CD1c-positive myeloid dendritic cell (primary cell): ENCODE data around the gene TPR.

ENCODE experiments used
- DNase-seq: peaks from one replicate; pipeline ENCODE4 v3.0.0-alpha.2; 2016; ENCODE audit errors: extremely low spot score

The TPR gene

DNA sequence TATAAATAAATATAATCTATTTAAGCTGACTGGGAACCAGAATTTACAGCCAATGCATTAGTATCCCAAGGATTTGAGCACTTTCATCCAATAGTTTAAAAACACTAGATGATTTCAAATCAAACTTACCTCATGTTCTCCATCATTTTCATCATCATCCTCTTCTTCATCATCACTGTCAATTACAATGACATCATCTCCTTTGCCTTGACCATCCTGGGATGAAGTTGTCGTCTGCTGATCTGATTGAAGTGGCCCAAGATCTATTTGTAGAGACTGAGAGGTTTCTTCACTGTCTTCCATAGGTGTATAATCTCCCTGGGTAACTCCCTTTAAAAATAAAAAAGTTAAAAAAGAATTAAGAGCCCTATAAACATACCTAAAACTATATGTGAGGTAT, 47.7 kb downstream of the TPR start:
- DNase-seq: no peak

DNA sequence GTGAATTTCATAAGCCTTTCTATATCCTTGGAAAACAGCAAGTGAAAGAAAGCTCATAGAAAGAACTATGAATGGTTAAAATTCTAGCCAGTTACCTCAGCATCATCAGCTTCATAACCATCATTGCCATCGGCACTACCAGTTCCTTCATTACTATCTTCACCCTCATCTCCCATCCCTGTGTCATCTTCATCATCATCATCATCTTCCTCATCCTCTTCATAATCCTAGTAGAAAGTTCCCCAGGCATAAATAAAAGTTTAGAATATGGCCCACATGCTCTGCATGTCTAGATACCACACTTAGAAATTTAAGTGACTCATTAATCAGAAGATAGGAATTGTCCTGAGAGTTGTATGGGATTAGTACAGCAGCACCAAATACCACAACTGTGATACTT, 49.0 kb downstream of the TPR start:
- no peak for DNase-seq

DNA sequence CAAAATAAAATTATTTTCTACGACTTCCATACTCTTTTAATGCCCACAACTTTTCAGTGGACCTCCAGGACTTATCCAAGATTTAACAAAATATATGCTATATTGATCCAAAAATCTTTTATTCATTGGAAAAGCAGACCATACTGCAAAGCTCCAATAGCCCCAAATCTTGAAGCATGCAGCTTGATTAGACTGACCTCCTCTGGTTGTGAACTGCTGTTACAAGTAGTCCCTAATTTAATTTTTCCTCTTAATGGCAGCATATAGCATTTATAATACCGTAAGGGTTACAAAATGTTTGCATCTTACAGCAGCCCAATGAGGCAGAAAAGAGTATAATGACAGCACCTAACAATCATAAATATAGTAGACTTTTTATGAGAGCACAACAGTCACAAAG, 49.8 kb downstream of the TPR start:
- DNase-seq: no peak

DNA sequence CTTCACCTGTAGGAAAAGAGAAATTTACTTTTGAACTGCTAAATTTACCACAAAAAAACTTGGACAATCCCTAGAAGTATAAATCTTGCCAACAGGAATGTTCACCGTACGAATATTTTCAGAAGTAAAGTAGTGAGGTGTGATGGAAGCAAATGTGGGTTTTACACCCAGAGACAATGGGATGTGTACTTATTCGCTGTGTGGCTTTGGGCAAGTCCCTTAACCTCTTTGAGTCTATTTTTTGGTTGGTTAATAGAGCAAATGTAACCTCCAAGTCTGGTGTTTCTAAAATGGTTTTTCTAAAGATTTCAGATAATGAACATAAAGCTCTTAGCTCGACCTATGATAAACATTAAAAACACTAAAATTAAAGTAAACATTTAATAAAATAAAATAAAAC, 51.2 kb downstream of the TPR start:
- no peak for DNase-seq

DNA sequence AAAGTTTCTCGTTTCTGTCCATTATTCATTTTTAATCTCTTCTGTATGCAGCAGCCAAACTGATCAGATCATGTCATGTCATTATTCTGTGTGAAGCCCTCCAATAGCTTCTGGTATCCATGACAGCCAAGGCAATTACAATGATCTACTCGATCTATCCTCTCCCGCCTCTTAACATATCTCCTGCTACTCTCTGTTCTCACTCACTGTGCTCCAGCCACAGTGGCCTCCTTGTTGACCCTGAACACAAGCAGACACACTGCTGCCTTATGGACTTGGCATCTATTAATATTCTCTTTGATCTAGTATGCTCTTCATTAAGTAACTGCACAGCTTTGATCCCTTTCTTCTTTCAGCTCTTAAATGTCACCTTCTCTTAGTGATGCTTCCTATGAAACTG, 59.5 kb downstream of the TPR start:
- DNase-seq: no peak

DNA sequence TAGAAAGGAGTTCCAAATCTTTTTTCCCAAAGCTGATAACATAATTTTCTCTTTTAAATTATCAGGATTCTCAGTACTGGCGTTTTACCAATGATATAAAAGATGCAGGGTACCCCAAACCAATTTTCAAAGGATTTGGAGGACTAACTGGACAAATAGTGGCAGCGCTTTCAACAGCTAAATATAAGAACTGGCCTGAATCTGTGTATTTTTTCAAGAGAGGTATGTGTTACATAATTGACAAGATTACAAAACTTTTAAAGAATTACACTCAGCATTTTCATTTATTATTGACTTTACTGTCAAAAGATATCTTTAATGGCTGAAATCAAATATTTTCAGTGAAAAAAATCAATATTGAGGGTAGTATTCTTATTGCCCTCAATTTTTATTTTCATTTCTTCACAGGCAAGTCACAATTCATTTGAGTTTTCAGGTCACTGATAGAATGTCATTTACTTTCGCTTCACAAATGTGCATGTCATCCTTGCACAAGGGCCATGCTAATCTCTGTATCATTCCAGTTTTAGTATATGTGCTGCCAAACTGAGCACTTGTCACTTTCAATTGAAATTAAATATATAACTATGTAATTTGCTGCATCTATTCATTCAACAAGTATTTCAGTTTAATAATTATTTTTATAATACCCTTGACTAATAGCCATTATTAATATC, 63.5 kb downstream of the TPR start:
- no peak for DNase-seq

DNA sequence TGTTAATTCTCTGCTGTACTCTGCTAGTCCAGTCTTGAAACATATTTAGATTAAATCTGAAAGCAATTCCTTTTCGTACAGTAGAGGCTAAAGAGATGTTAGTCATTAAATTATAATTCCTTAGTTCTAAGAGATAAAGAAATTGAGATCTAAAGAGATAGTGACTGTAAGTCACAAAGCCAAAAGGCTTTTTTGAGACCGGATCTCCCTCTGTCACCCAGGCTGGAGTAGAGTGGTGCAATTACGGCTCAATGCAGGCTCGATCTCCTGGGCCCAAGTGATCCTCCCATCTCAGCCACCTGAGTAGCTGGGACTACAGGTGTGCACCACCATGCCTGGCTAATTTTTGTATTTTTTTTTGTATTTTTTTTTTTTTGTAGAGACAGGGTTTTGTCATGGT, 64.7 kb downstream of the TPR start:
- no peak for DNase-seq

DNA sequence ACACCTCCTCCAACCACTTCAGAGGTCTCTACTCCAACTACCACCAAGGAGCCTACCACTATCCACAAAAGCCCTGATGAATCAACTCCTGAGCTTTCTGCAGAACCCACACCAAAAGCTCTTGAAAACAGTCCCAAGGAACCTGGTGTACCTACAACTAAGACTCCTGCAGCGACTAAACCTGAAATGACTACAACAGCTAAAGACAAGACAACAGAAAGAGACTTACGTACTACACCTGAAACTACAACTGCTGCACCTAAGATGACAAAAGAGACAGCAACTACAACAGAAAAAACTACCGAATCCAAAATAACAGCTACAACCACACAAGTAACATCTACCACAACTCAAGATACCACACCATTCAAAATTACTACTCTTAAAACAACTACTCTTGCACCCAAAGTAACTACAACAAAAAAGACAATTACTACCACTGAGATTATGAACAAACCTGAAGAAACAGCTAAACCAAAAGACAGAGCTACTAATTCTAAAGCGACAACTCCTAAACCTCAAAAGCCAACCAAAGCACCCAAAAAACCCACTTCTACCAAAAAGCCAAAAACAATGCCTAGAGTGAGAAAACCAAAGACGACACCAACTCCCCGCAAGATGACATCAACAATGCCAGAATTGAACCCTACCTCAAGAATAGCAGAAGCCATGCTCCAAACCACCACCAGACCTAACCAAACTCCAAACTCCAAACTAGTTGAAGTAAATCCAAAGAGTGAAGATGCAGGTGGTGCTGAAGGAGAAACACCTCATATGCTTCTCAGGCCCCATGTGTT, 66.6 kb downstream of the TPR start:
- DNase-seq: no peak

DNA sequence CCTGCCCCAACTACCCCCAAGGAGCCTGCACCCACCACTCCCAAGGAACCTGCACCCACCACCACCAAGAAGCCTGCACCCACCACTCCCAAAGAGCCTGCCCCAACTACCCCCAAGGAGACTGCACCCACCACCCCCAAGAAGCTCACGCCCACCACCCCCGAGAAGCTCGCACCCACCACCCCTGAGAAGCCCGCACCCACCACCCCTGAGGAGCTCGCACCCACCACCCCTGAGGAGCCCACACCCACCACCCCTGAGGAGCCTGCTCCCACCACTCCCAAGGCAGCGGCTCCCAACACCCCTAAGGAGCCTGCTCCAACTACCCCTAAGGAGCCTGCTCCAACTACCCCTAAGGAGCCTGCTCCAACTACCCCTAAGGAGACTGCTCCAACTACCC, 67.6 kb downstream of the TPR start:
- no peak for DNase-seq

DNA sequence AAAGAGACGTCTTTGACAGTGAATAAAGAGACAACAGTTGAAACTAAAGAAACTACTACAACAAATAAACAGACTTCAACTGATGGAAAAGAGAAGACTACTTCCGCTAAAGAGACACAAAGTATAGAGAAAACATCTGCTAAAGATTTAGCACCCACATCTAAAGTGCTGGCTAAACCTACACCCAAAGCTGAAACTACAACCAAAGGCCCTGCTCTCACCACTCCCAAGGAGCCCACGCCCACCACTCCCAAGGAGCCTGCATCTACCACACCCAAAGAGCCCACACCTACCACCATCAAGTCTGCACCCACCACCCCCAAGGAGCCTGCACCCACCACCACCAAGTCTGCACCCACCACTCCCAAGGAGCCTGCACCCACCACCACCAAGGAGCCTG, 68.5 kb downstream of the TPR start:
- no peak for DNase-seq

DNA sequence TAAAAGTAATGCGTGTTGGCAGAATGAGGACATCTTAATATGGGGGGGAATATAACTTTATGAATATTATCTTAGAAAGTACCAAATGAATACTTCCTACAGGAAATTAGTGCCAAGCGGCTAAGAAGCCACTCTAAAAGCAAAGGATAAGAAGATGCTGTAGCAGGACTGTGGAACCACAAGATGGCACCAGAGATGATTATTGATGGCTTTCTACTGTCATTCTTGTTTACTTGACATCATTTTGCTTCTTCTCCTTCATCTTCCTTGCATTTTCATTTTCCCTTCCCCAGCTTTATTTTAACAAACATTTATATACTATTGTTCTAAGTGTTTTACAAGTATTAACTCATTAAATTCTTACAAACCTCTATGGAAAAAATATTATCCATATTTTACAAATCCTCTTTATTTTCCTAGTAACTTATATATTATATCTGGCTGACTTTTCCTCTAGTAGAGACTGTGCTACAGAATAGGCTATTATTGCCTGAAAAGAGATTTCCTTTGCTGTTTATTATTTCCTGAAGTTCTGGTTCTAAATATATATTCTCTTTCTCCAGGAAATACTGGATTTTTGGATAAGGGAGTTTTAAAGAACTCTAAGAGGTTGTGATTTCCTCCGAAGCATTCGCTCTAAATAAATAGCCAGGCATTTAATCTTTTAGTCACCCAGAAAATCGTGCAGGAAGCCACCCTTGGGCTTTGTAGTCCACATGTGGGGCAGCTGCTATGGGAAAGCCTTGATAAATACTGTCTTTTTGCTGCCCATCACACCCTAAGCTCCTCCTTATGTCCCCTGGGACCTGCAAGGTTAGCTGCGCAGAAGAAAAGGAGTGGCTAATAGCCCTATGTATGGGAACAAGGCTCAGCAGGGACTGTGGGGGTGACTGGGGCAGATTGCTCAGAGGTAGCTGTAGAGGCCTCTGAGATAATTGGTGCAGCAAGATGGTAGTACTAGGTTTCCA, 69.8 kb downstream of the TPR start:
- peak; percentile 16 for DNase-seq

DNA sequence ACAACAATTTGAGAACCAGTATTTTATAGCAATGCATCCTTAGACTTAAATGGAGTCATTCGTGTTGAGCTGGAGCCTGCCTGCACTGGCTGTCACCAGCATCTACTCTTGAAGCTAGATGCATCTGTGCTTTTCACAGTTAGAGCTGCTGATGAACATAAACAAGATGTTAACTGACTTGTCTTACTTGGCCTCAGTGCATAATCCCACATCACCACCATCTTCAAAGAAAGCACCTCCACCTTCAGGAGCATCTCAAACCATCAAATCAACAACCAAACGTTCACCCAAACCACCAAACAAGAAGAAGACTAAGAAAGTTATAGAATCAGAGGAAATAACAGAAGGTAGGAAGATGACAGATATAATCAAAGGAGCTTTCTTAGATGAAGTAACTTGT, 71.1 kb downstream of the TPR start:
- no peak for DNase-seq

DNA sequence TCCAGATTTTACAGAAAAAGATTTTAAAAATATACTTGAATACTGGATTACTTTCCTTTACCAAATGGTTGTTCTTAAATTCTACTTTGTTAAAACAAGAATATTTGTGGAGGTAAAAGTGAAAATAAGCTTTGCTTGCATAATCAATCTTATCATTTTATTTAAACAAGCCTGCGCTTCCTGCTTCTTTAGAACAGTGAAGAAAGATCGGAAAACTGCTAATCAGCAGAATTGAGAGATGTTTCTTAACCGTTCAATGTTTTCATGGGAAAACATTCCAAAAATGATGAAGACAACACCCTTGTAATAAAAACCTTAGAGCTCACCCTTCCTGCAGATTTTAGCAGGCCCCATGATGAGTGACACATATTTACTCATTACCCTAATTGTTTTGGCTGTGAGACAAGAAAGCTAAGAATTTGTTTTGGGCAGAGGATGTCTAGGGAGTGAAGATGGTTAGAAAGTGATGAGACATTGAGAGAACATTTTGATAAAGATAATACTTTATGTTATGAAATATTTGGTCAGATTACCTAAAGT, 72.6 kb downstream of the TPR start:
- DNase-seq: no peak

DNA sequence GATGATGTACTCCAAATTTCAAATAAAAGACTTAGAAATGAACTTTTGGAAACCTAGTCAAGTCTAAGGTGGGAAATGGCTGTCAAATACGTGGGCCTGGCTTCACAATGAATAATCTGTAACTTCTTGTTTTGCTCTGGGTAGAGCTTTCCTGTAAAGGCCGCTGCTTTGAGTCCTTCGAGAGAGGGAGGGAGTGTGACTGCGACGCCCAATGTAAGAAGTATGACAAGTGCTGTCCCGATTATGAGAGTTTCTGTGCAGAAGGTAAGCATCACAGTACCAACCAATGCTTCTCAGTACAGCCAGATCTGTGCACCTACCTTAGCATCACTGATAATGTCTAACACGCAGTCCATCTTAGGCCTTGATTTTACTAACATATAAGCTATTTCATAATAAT, 73.6 kb downstream of the TPR start:
- no peak for DNase-seq

DNA sequence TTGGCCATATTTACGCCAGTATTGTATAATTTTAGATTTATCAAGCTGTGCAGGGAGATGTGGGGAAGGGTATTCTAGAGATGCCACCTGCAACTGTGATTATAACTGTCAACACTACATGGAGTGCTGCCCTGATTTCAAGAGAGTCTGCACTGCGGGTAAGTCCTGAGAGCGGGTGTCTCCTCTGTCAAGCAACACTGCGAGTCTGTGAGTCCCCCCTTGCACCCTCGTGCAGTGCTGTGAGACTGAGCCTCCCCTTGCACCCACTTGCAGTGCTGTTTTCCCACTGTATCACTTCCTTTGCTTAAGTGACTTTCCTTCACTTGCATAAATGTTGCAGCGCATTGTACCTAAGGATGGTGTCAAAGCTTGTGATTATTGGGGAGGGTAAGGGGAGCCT, 75.0 kb downstream of the TPR start:
- no peak for DNase-seq

DNA sequence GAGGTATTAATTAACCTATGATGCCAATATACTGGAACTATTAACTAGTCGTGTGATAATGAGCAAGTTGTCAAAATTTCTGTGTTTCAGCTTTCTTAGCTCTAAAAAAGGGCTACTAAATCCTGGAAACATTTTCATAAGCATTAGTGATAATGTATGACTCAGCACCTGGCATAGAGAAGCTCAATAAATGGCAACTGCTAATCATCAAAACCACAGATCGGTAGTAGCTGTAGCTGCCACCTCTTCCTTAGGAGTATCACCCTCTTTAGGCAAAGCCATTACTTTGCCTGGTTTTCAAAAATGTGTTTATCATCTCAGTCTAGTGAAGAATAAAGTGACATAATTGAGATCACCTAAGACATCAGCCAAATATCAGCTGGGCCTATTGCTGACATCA, 75.5 kb downstream of the TPR start:
- no peak for DNase-seq

DNA sequence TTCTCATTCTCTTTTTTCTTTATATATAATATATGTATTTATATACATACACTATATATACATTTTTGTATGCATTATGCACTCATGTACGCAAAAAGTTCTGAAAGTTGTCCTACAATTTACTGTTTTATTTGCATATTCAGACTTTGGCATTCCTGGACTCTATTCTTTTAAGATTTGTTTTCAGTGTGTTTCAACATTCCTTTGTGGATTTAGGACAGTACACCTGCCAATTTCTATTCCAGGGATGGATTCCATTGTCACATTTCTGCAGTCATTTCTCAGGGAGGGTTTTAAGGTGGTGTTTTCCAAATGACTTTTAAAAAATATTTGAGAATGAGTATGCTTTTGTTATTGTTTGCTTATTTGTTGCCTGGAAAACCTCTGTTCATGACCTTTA, 76.2 kb downstream of the TPR start:
- no peak for DNase-seq

DNA sequence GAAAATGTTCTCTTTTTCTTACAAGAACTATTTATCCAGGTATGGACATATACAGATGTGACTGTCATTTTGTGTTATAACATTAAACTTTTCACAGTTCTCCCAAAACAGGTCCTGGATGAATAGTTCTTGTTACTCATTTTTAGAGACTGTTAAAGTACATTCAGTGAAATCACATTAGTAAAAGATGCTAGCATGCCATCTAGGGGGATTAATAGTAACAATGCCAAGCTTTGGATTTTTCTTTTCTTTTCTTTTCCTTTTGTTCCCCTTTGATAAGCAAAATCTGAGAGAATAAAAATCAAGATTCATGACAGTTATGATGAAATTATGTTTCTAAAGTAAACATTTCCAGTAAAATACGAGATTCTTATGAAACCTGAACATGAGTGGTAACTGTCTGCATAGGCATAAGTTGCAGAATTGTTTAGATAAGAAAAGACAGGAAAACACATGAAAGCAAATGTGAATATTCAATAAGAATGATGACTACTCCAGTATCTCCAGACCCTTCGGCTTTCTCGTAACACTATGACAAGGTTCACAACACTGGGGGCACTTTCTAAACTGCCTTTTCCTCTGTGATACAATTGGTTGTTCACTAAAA, 77.5 kb downstream of the TPR start:
- DNase-seq: no peak

DNA sequence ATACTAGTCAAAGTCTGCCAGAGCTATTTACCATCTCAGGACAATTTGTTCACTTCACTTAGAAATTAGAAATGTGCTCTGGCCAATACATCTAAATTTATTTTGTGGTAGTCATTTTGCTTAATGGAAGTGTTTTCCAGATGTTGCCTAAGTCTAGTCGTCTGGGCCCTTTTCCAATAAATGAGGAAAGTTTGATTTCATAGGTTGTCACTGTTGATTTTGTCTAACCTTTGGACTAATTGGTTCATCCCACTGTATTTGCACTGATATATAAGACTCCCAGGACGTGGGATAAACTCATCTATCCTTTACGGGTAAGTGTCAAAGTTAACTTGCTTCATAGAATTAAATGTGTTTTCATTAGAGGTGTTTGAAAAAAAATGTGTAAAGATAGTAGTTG, 79.1 kb downstream of the TPR start, which contains the start of gene PRG4:
Gene PRG4 (plus strand): TSS at position 300 of the 400 bp plus-strand sequence.
- DNase-seq: no peak

DNA sequence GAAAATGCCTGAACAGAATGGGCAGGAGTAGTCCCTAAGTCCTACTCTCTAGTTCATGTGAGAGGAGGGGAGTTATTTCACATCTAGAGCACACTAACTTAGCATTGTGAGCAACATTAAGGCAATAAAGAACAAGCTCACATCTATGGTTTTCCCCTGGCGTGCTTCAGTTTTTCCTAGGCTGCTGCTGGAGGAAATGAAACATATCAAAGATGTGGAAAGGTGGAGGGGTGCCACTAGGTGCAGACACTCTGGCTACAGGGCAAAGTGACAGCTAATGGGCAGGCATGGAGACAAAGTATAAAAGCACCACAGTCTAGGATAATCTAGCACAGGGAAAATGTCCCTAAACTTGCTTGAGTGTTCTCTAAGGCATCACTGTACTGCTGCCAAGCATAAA, 82.2 kb downstream of the TPR start:
- DNase-seq: no peak

DNA sequence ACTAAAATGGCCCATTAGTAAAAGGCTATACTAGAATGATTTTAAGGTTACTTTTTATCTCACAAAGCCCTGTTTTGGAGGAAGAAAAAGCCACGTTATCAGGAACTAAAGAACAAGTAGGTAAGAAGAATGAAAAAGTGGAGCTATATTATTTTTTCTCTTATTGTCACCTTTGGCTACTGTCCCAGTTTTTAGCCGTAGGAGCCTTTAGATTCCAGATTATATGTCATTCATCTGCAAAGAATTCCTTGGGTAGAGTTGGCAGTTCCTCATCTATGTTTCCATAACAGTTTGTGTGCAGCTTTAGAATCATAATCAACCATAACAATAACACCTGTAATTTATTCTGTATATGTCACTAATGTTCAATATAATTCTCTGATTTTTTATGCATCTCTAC, 83.8 kb downstream of the TPR start:
- DNase-seq: no peak
